Lower lobe of right lung (tissue), 2 donors: ENCODE data around the gene PDE4D. TPM values are rescaled to one million over a fixed set of nuclear protein-coding genes. Genes with fewer than 3 reads are reported as not detected.

ENCODE experiments used
- ATAC-seq, 2 donors: fragments of 200-7000 bp; cut with Tn5 transposase; one replicate each; pipeline ENCODE4 v1.9.1; 2020 to 2022; ENCODE audit warnings: mild to moderate bottlenecking in 2 of 2, moderate library complexity in 2 of 2
- DNase-seq: peaks from one replicate; pipeline ENCODE4 v3.0.0-alpha.2; 2020
- H3K27ac ChIP-seq: fragments of 200-600 bp; one replicate; pipeline ENCODE4 v1.8.0; 2022
- H3K27me3 ChIP-seq: fragments of 200-600 bp; one replicate; pipeline ENCODE4 v1.8.0; 2022; ENCODE audit warnings: low read depth
- H3K36me3 ChIP-seq: fragments of 200-600 bp; one replicate; pipeline ENCODE4 v1.8.0; 2022; ENCODE audit warnings: mild to moderate bottlenecking
- H3K4me1 ChIP-seq: fragments of 200-600 bp; one replicate; pipeline ENCODE4 v1.8.0; 2022
- H3K4me3 ChIP-seq: fragments of 200-600 bp; one replicate; pipeline ENCODE4 v1.8.0; 2022; ENCODE audit warnings: mild to moderate bottlenecking
- H3K9me3 ChIP-seq: fragments of 200-600 bp; one replicate; pipeline ENCODE4 v1.8.0; 2022
- CTCF ChIP-seq: fragments of 200-600 bp; IDR thresholded peaks from one replicate; pipeline ENCODE4 v1.8.0; 2022; ENCODE audit warnings: antibody characterized with exemption, mild to moderate bottlenecking
- intact Hi-C: fragments of 100-400 bp; cut with DNase I; formaldehyde crosslinking; loops from one replicate; pipeline ENCODE4 v1.11.0; 2022
- total RNA-seq: library from RNA; stranded (reverse); fragmentation: NEBNext Ultra II Directional; extraction: Animal tissue kit (Norgen Biotek cat#: 25700); gene quantifications from one replicate; pipeline ENCODE4 v1.2.1, GENCODE V29; 2021
- donor health status: DM: no; HTN: yes; CAD: no; lungs with severe emphysema.

Gene PDE4D
- total RNA-seq, 1 donor from 2014 or later, result 71.3 TPM

- Histone ChIP-seq H3K27ac (no peak overlapping the region), H3K36me3 (no peaks in the 10 kb centered on the region), H3K4me1 (no peaks in the 10 kb centered on the region), H3K4me3 (no peak overlapping the region), H3K27me3 (no peaks in the 10 kb centered on the region), H3K9me3 (no peaks in the 10 kb centered on the region)
- intact Hi-C loops, result no loop called here
- TF ChIP-seq CTCF, result no peak
- ATAC-seq (no peak), DNase-seq (no peak)
These were observed 50.5 kb downstream of the PDE4D start for GRCh38 chr5:59842999-59843398.

- no peak for ATAC-seq
- Histone ChIP-seq H3K4me3 (no peak overlapping the region), H3K27ac (no peak overlapping the region), H3K9me3 (no peaks in the 10 kb centered on the region), H3K36me3 (no peaks in the 10 kb centered on the region), H3K4me1 (no peaks in the 10 kb centered on the region), H3K27me3 (no peaks in the 10 kb centered on the region)
- intact Hi-C loops, result no loop called here
- DNase-seq, result no peak
- TF ChIP-seq CTCF, result no peak
These were observed 53.3 kb downstream of the PDE4D start for GRCh38 chr5:59840200-59840601.

GRCh38 chr5:59838989-59839388 lies 54.5 kb downstream of the PDE4D start:
- H3K4me3 ChIP-seq, result no peak overlapping the region
- TF ChIP-seq CTCF, result no peak
- no peaks in the 10 kb centered on the region for H3K36me3 ChIP-seq
- ATAC-seq (no peak), DNase-seq (no peak)
- H3K27me3 ChIP-seq, result no peaks in the 10 kb centered on the region
- no peaks in the 10 kb centered on the region for H3K4me1 ChIP-seq
- no peaks in the 10 kb centered on the region for H3K9me3 ChIP-seq
- H3K27ac ChIP-seq, result no peak overlapping the region
- intact Hi-C loops, result no loop called here

GRCh38 chr5:59838067-59838466 lies 55.5 kb downstream of the PDE4D start:
- Histone ChIP-seq H3K4me3 (no peak overlapping the region), H3K4me1 (no peaks in the 10 kb centered on the region), H3K27ac (no peak overlapping the region), H3K27me3 (no peaks in the 10 kb centered on the region), H3K36me3 (no peaks in the 10 kb centered on the region), H3K9me3 (no peaks in the 10 kb centered on the region)
- no peak for TF ChIP-seq CTCF
- ATAC-seq, result no peak
- intact Hi-C loops, result no loop called here
- DNase-seq, result no peak

GRCh38 chr5:59837071-59837470 lies 56.5 kb downstream of the PDE4D start:
- intact Hi-C loops, result no loop called here
- no peaks in the 10 kb centered on the region for H3K4me1 ChIP-seq
- H3K9me3 ChIP-seq, result no peaks in the 10 kb centered on the region
- no peak overlapping the region for H3K27ac ChIP-seq
- DNase-seq (no peak), ATAC-seq (no peak)
- no peak overlapping the region for H3K4me3 ChIP-seq
- no peaks in the 10 kb centered on the region for H3K36me3 ChIP-seq
- TF ChIP-seq CTCF, result no peak
- no peaks in the 10 kb centered on the region for H3K27me3 ChIP-seq

- H3K36me3 ChIP-seq, result no peaks in the 10 kb centered on the region
- intact Hi-C loops, result no loop called here
- H3K27me3 ChIP-seq, result no peaks in the 10 kb centered on the region
- H3K9me3 ChIP-seq, result no peaks in the 10 kb centered on the region
- DNase-seq (no peak), ATAC-seq (no peak)
- H3K27ac ChIP-seq, result no peak overlapping the region
- TF ChIP-seq CTCF, result no peak
- H3K4me1 ChIP-seq, result no peaks in the 10 kb centered on the region
- no peak overlapping the region for H3K4me3 ChIP-seq
These were observed 57.7 kb downstream of the PDE4D start for GRCh38 chr5:59835800-59836199.
